IPS-20b (cell line): ENCODE results near the gene TMEM30A.

ENCODE experiments used
- H3K27ac ChIP-seq: one replicate; pipeline ENCODE4 v1.5.1; 2013; ENCODE audit warnings: low read length
- H3K27me3 ChIP-seq: 2 replicates; pipeline ENCODE4 v1.6.1; 2013; ENCODE audit warnings: mild to moderate bottlenecking, low read length, inconsistent platforms; ENCODE audit not compliant: insufficient read depth
- H3K36me3 ChIP-seq: 2 replicates; pipeline ENCODE4 v1.6.1; 2013; ENCODE audit warnings: low read depth, mild to moderate bottlenecking, inconsistent platforms, low read length, moderate library complexity; ENCODE audit not compliant: insufficient read depth
- H3K4me1 ChIP-seq: 2 replicates; pipeline ENCODE4 v1.6.1; 2013; ENCODE audit warnings: mild to moderate bottlenecking, control low read depth, inconsistent platforms, low read length, moderate library complexity; ENCODE audit not compliant: insufficient read depth
- H3K4me3 ChIP-seq: 2 replicates; pipeline ENCODE4 v1.5.1; 2013; ENCODE audit warnings: mild to moderate bottlenecking, low read length, inconsistent platforms
- H3K9ac ChIP-seq: 2 replicates; pipeline ENCODE4 v1.6.1; 2013; ENCODE audit warnings: low read depth, mild to moderate bottlenecking, inconsistent platforms, low read length, moderate library complexity
- H3K9me3 ChIP-seq: 2 replicates; pipeline ENCODE4 v1.6.1; 2013; ENCODE audit warnings: mild to moderate bottlenecking, low read depth, low read length, inconsistent platforms; ENCODE audit not compliant: insufficient read depth

Gene TMEM30A

GRCh38 chr6:75284632-75285282 is at the start of gene TMEM30A:
Gene TMEM30A, minus strand, starts transcription at chr6:75284792. Its CDS starts 154 bp downstream, at chr6:75284638.
- H3K9me3 ChIP-seq, result no peaks in the 10 kb centered on the region

GRCh38 chr6:75333676-75334200 is 49.1 kb upstream of the TMEM30A start:
- no peaks in the 10 kb centered on the region for H3K36me3 ChIP-seq
- H3K9ac ChIP-seq, result peak overlapping the region; percentile 78
- H3K4me3 ChIP-seq, result peak overlapping the region; percentile 66
- peaks cover 44% of the 10 kb centered on the region for H3K4me1 ChIP-seq
- H3K9me3 ChIP-seq, result no peaks in the 10 kb centered on the region
- H3K27me3 ChIP-seq, result no peaks in the 10 kb centered on the region
- H3K27ac ChIP-seq, result peak overlapping the region; percentile 90

More at GRCh38 chr6:75284632-75285282, at the start of gene TMEM30A:
- Histone ChIP-seq H3K9ac (peak within 1 kb of the TSS; percentile 91), H3K27me3 (no peaks in the 10 kb centered on the region), H3K36me3 (no peaks in the 10 kb centered on the region), H3K4me1 (peaks cover 20% of the 10 kb centered on the region), H3K4me3 (peak within 1 kb of the TSS; percentile 98), H3K27ac (peak within 1 kb of the TSS; percentile 13)

GRCh38 chr6:75331151-75331550 is 46.6 kb upstream of the TMEM30A start:
- Histone ChIP-seq H3K27ac (no peak overlapping the region), H3K36me3 (no peaks in the 10 kb centered on the region), H3K4me1 (peaks cover 52% of the 10 kb centered on the region), H3K27me3 (no peaks in the 10 kb centered on the region), H3K9ac (no peak overlapping the region), H3K4me3 (no peak overlapping the region), H3K9me3 (no peaks in the 10 kb centered on the region)

GRCh38 chr6:75329703-75330102 is 45.1 kb upstream of the TMEM30A start:
- Histone ChIP-seq H3K4me1 (peaks cover 42% of the 10 kb centered on the region), H3K9ac (no peak overlapping the region), H3K27ac (no peak overlapping the region), H3K36me3 (no peaks in the 10 kb centered on the region), H3K9me3 (no peaks in the 10 kb centered on the region), H3K27me3 (no peaks in the 10 kb centered on the region), H3K4me3 (no peak overlapping the region)

- Histone ChIP-seq H3K9ac (no peak overlapping the region), H3K27me3 (no peaks in the 10 kb centered on the region), H3K27ac (no peak overlapping the region), H3K36me3 (no peaks in the 10 kb centered on the region), H3K4me3 (no peak overlapping the region), H3K4me1 (peaks cover 28% of the 10 kb centered on the region), H3K9me3 (no peaks in the 10 kb centered on the region)
Observed at GRCh38 chr6:75327807-75328206, 43.2 kb upstream of the TMEM30A start.

GRCh38 chr6:75326557-75327258 is 42.1 kb upstream of the TMEM30A start:
- H3K36me3 ChIP-seq, result no peaks in the 10 kb centered on the region
- H3K27me3 ChIP-seq, result no peaks in the 10 kb centered on the region
- H3K4me3 ChIP-seq, result peak overlapping the region; percentile 29; the same call in 1 of the 2 replicates
- no peak overlapping the region for H3K9ac ChIP-seq
- no peaks in the 10 kb centered on the region for H3K9me3 ChIP-seq
- H3K27ac ChIP-seq, result peak overlapping the region; percentile 46
- peaks cover 17% of the 10 kb centered on the region for H3K4me1 ChIP-seq

GRCh38 chr6:75318900-75319299 is 34.3 kb upstream of the TMEM30A start:
- H3K4me3 ChIP-seq, result no peak overlapping the region
- no peak overlapping the region for H3K27ac ChIP-seq
- no peaks in the 10 kb centered on the region for H3K27me3 ChIP-seq

GRCh38 chr6:75317503-75318206 is 33.1 kb upstream of the TMEM30A start:
- H3K36me3 ChIP-seq, result no peaks in the 10 kb centered on the region
- no peaks in the 10 kb centered on the region for H3K9me3 ChIP-seq
- no peak overlapping the region for H3K27ac ChIP-seq
- no peak overlapping the region for H3K4me3 ChIP-seq
- no peaks in the 10 kb centered on the region for H3K27me3 ChIP-seq
- H3K4me1 ChIP-seq, result peaks cover 6% of the 10 kb centered on the region; the same call in 1 of the 2 replicates
- no peak overlapping the region for H3K9ac ChIP-seq

More at GRCh38 chr6:75318900-75319299, 34.3 kb upstream of the TMEM30A start:
- Histone ChIP-seq H3K4me1 (peaks cover 6% of the 10 kb centered on the region; the same call in 1 of the 2 replicates), H3K9me3 (no peaks in the 10 kb centered on the region), H3K9ac (no peak overlapping the region), H3K36me3 (no peaks in the 10 kb centered on the region)

- Histone ChIP-seq H3K9ac (no peak overlapping the region), H3K4me3 (no peak overlapping the region), H3K27me3 (no peaks in the 10 kb centered on the region), H3K9me3 (no peaks in the 10 kb centered on the region), H3K36me3 (no peaks in the 10 kb centered on the region), H3K4me1 (peaks cover 6% of the 10 kb centered on the region; the same call in 1 of the 2 replicates), H3K27ac (no peak overlapping the region)
Observed at GRCh38 chr6:75315978-75316377, 31.4 kb upstream of the TMEM30A start.

GRCh38 chr6:75308250-75308988 is 23.8 kb upstream of the TMEM30A start:
- no peak overlapping the region for H3K27ac ChIP-seq
- peaks cover 12% of the 10 kb centered on the region for H3K4me1 ChIP-seq
- H3K9me3 ChIP-seq, result no peaks in the 10 kb centered on the region
- no peak overlapping the region for H3K9ac ChIP-seq
- no peaks in the 10 kb centered on the region for H3K27me3 ChIP-seq
- H3K36me3 ChIP-seq, result no peaks in the 10 kb centered on the region
- no peak overlapping the region for H3K4me3 ChIP-seq

GRCh38 chr6:75307364-75308004 is 22.9 kb upstream of the TMEM30A start:
- no peaks in the 10 kb centered on the region for H3K9me3 ChIP-seq
- no peaks in the 10 kb centered on the region for H3K36me3 ChIP-seq
- no peak overlapping the region for H3K9ac ChIP-seq
- H3K27ac ChIP-seq, result no peak overlapping the region
- H3K27me3 ChIP-seq, result no peaks in the 10 kb centered on the region
- no peak overlapping the region for H3K4me3 ChIP-seq
- peaks cover 12% of the 10 kb centered on the region for H3K4me1 ChIP-seq
